ENCODE data around the gene FOXN1. TPM values are rescaled to one million over a fixed set of nuclear protein-coding genes. Genes with fewer than 3 reads are reported as not detected.
"Not testable (repeated sequence)": the region's sequence is repeated elsewhere in the genome, so short reads cannot be mapped to it uniquely, and the experiment has no call there.

FOXN1 gene, protein sequence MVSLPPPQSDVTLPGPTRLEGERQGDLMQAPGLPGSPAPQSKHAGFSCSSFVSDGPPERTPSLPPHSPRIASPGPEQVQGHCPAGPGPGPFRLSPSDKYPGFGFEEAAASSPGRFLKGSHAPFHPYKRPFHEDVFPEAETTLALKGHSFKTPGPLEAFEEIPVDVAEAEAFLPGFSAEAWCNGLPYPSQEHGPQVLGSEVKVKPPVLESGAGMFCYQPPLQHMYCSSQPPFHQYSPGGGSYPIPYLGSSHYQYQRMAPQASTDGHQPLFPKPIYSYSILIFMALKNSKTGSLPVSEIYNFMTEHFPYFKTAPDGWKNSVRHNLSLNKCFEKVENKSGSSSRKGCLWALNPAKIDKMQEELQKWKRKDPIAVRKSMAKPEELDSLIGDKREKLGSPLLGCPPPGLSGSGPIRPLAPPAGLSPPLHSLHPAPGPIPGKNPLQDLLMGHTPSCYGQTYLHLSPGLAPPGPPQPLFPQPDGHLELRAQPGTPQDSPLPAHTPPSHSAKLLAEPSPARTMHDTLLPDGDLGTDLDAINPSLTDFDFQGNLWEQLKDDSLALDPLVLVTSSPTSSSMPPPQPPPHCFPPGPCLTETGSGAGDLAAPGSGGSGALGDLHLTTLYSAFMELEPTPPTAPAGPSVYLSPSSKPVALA
- total RNA-seq (2014; rRNA removed; shearing (Covaris generic)): not detected in 2 replicates
- not detected in 2 replicates for polyA plus RNA-seq (2015; cell fraction: cytosol; rRNA removed)
- not detected in 2 replicates for polyA plus RNA-seq (2015; cell fraction: nucleus; rRNA removed)

DNA sequence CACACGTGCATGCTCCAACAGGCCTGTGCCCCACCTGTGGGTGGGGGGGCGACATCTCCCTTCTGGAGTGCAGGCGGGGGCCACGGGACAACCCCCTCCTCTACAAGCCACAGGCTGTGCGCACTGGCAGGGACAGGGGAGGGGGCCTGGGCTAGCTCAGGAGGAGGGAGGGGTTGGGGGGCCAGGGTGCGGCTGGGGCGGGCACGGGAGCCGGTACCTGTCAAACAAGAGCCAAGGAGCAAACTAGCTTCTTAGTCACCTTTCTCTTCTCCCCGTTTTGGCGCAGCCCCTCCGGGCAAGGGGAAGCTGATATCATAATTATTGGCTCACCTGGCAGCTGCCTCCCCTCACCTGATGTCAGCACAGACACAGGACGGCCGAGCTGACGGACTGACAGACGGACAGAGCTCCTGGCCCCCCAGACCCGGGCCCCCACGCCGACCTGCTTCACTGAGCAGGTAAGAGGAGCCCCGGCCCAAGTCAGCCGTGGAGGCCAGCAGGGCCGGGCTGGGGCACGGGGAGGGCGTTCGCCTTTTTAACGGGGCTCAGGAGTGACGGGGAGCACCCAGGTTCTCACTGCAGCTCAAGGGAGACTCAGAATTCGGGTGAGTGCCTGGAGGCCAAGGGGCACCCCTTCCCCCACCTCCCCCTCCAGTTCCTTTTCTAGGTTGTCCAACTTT, at the start of gene FOXN1:
FOXN1 (plus strand) TSS at position 363 of the 680 bp plus-strand sequence. CDS start 17,622 bp downstream, outside the sequence.
- in situ Hi-C loops (cut with HindIII; ENCODE audit: low pct_unique_long_range_greater_than_20kb, low sequenced_read_pairs): no loop called here

DNA sequence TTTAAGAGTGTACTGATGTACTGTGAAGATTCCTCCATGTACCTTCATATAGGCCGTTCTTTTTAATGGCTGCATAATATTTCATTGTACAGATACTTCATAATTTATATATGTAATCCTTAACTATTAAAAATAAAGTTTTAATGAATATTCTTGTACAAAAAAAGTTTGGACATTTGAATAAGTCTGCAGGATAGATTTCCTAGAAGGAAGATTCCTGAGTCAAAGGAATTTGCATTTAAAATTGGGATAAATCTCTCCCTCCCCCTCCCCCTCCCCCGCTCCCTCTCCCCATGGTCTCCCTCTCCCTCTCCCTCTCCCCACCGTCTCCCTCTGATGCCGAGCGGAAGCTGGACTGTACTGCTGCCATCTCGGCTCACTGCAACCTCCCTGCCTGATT, 48.3 kb upstream of the FOXN1 start:
- no peak for DNase-seq (ENCODE audit: low read depth, low spot score)
- in situ Hi-C loops (cut with HindIII; ENCODE audit: low pct_unique_long_range_greater_than_20kb, low sequenced_read_pairs): no loop called here

More for the DNA sequence above, at the start of gene FOXN1:
- no peak for DNase-seq (ENCODE audit: low read depth, low spot score)

GRCh38 chr17:28458881-28459280, 47.3 kb upstream of the FOXN1 start:
- in situ Hi-C loops (cut with HindIII; ENCODE audit: low pct_unique_long_range_greater_than_20kb, low sequenced_read_pairs); DNase-seq (ENCODE audit: low read depth, low spot score): not testable (repeated sequence)

DNA sequence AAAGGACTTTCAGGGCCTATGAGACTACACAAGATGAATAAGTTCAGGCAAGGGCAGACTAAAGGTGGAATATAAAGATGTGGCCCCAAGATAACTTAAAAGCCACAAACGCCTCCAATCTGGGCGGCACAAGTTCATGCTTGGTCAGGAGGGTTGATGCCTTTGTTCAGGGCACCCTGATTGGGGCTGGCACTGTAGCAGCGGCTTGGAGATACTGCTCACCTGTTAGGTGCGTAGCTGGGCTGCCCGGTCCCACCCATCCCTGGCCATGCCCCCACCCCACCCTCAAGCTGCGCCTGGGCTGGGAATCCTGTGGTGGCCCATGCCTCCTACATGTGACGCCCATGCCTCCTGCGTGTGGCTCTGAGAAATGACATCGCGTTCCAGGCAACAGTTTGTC, 45.2 kb upstream of the FOXN1 start:
- no peak for DNase-seq (ENCODE audit: low read depth, low spot score)
- in situ Hi-C loops (cut with HindIII; ENCODE audit: low pct_unique_long_range_greater_than_20kb, low sequenced_read_pairs): no loop called here

GRCh38 chr17:28466001-28466400, 40.1 kb upstream of the FOXN1 start:
- in situ Hi-C loops (cut with HindIII; ENCODE audit: low pct_unique_long_range_greater_than_20kb, low sequenced_read_pairs): no loop called here
- DNase-seq (ENCODE audit: low read depth, low spot score): no peak

DNA sequence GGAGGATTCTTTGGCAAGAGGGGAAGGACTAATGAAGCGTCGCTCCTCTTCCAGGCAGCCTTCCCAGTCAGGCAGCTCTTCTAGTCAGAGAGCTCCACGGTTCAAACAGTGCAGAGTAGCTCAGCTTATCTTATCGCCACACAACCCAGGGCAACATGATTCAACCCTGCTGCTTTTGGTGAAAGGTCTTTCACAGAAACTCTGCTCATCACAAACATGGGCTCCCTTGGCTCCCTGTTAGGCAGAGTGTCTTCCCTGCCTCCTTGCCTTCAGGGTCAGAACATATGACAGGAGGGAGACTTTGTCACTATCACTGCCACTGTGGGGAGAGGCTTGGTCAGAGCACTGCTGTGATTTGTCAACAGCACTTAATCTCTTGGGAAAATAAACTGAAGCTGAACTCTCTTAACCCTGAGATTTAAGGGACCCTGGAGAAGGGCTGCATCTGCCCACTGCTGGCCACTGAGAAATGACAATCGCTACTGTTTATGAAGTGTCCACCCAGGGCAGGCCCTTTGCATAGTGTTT, 39.6 kb upstream of the FOXN1 start:
- DNase-seq (ENCODE audit: low read depth, low spot score): no peak
- in situ Hi-C loops (cut with HindIII; ENCODE audit: low pct_unique_long_range_greater_than_20kb, low sequenced_read_pairs): no loop called here

DNA sequence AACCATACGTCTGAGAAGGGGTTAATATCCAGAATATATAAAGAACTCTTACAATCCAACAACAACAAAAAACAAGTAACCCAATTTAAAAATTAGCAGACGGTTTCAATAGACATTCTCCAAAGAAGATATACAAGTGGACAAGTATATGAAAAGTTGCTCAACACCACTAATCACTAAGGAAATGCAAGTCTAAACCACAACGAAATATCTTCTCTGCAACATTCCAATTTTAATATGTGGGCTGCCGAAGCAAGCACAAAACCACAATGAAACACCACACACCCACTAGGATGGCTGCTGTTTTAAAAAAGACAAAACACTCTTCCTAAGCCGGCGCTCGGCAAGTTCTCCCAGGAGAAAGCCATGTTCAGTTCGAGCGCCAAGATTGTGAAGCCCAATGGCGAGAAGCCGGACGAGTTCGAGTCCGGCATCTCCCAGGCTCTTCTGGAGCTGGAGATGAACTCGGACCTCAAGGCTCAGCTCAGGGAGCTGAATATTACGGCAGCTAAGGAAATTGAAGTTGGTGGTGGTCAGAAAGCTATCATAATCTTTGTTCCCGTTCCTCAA, 38.6 kb upstream of the FOXN1 start:
- in situ Hi-C loops (cut with HindIII; ENCODE audit: low pct_unique_long_range_greater_than_20kb, low sequenced_read_pairs): no loop called here
- no peak for DNase-seq (ENCODE audit: low read depth, low spot score)

GRCh38 chr17:28468033-28468735, 38.0 kb upstream of the FOXN1 start:
- in situ Hi-C loops (cut with HindIII; ENCODE audit: low pct_unique_long_range_greater_than_20kb, low sequenced_read_pairs); DNase-seq (ENCODE audit: low read depth, low spot score): not testable (repeated sequence)

- DNase-seq (ENCODE audit: low read depth, low spot score): no peak
- in situ Hi-C loops (cut with HindIII; ENCODE audit: low pct_unique_long_range_greater_than_20kb, low sequenced_read_pairs): no loop called here
These were observed 37.4 kb upstream of the FOXN1 start for GRCh38 chr17:28468781-28469180.

DNA sequence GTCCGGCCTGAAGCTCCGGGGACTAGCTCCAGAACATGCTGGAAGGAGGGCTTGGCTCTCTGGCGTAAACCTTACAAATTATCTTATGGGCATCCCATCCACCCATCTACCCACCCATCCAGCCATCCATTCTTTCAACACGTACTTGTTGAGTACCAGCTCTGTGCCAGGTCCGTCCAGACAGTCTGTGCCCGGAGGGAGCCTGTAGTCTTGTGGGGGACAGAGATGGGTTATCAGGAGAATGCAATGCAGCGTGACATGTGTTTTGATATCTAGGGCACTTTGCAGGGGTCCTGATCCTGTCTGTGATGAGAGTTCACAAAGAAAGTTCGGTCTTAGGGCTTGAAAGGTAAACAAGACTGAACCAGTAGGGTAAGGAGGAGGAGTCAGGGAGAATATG, 36.8 kb upstream of the FOXN1 start:
- in situ Hi-C loops (cut with HindIII; ENCODE audit: low pct_unique_long_range_greater_than_20kb, low sequenced_read_pairs): no loop called here
- no peak for DNase-seq (ENCODE audit: low read depth, low spot score)

DNA sequence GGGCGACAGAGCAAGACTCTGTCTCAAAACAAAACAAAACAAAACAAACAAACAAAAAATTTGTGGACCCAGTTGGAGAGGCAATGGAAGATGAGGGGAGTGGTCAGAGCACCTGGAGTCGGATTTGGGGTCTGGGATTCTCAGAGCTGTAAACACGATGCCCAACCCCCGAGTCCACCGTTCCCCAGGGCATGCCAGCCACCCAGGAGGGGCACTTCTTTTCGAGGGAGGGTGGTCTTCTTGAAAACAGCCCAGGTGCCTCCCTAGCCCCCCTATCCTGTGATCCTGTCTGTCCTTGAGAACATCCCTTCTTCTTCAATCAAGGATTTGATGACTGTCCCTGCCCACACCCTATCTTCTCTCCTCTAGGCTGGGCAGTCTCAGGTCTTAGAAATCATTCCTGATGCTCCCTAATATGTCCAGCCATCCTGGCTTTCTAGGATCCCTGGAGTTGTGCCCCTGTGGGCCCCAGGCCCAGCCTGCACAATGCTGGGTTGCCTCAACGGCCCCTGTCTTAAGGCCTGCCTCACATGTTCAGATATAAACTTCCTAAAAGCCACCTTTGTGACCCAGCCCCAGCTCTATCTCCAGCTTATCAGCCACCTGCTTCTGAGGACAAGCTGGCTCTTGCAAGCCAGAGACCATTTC, 35.8 kb upstream of the FOXN1 start:
- no peak for DNase-seq (ENCODE audit: low read depth, low spot score)

GRCh38 chr17:28470914-28471366, 35.2 kb upstream of the FOXN1 start:
- in situ Hi-C loops (cut with HindIII; ENCODE audit: low pct_unique_long_range_greater_than_20kb, low sequenced_read_pairs): no loop called here
- no peak for DNase-seq (ENCODE audit: low read depth, low spot score)

More for the DNA sequence above, 35.8 kb upstream of the FOXN1 start:
- in situ Hi-C loops (cut with HindIII; ENCODE audit: low pct_unique_long_range_greater_than_20kb, low sequenced_read_pairs): no loop called here

DNA sequence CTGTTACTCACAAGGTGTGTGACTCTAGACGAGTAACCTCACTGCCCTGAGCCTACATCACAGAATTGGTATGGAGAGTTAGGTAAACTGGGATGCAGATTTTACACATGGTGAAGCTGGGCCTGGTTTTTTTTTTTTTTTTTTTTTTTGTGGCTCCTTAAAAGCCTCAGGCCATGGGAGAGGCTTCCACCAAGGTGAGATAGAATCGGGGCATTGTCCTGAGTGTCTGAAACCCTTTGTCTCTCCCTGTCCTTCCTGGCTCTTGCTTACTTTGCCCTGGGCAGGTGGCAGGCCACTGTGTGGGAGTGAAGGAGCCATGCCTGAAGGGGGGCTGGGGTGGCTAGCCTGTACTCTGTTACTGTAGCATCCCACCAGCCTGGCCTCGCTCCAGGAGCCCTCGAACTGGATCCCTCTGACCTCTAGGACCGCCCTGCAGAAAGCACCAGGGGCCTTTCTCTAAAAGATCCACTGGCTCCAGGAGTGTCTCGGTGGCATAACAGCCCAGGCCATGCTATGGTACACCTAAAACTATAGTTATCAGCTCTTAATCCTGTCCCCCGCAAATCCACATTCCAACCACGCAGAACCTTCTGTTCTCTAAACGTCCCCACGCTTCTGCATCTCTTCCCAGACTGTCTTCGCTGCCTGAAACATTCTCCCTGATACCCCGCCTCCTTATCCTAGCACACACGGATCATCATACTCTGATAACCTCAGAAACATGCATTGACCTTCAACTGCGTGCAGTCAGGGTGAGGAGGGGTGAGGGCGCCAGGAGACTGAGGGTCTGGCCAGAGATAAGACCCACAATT, 34.4 kb upstream of the FOXN1 start:
- DNase-seq (ENCODE audit: low read depth, low spot score): no peak
- in situ Hi-C loops (cut with HindIII; ENCODE audit: low pct_unique_long_range_greater_than_20kb, low sequenced_read_pairs): no loop called here

DNA sequence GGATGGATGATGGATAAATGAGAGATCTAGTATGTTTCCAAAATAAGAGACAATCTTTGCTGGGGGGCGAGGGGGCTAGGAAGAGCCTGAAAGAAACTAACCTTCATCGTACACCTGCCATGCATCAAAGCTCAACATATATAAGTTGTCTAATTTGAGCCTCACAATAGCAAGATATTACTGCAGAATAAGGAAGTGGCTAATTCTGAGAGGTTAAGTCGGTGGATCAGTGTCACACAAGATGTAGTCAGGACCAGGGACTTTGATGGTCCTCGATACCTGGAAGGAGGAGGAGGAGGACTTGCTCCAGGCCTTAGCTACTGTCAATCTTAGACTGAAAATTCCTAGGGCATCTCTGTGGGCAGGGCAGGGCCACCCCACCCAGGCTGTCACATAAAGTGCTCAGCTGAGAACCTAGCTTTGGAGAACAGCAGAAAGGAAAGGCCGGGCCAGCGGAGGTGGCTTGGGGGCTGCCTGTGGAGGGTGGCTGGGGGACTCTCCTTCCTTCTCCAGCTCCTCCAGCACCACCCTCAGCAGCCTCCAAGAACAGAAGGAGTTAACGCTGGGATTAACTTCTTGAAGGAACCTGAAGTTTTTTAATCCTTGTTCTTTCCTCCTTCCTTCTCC, 33.2 kb upstream of the FOXN1 start:
- in situ Hi-C loops (cut with HindIII; ENCODE audit: low pct_unique_long_range_greater_than_20kb, low sequenced_read_pairs): no loop called here
- no peak for DNase-seq (ENCODE audit: low read depth, low spot score)

GRCh38 chr17:28473542-28473941, 32.6 kb upstream of the FOXN1 start, which contains the start of gene SLC13A2:
Gene SLC13A2, plus strand, starts transcription at chr17:28473644. Its CDS starts 69 bp downstream, at chr17:28473713.
- in situ Hi-C loops (cut with HindIII; ENCODE audit: low pct_unique_long_range_greater_than_20kb, low sequenced_read_pairs): no loop called here
- DNase-seq (ENCODE audit: low read depth, low spot score): no peak

Data from SK-MEL-5 (cell line).